Vagina (tissue), 2 donors: ENCODE data around the gene KRTAP2-2.
"Not testable (repeated sequence)": the region's sequence is repeated elsewhere in the genome, so short reads cannot be mapped to it uniquely, and the experiment has no call there.

ENCODE experiments used
- POLR2A ChIP-seq, 2 donors: fragments of 450-650 bp; IDR thresholded peaks; one replicate each; pipeline ENCODE4 v1.6.1; 2017; ENCODE audit warnings: antibody characterized with exemption in 2 of 2, mild to moderate bottlenecking in 2 of 2, moderate library complexity in 2 of 2
- POLR2AphosphoS5 ChIP-seq, 2 donors: sonication (generic); formaldehyde crosslinking; IDR thresholded peaks; one replicate each; pipeline ENCODE4 v1.9.0; 2017; ENCODE audit warnings: antibody characterized with exemption in 2 of 2, mild to moderate bottlenecking in 2 of 2, low read depth in 1 of 2; ENCODE audit not compliant: insufficient read depth in 1 of 2
- TF ChIP-seq, protein P1 (sequence below), 3 experiments: fragments of 450-650 bp in 2 of 3; fragments of 200-600 bp in 1 of 3; sonication (generic) in 1 of 3; IDR thresholded peaks; one replicate each; pipeline ENCODE4 v1.5.1; 2017 to 2019; ENCODE audit warnings: antibody characterized with exemption in 3 of 3, mild to moderate bottlenecking in 2 of 3, moderate library complexity in 2 of 3

DNA sequence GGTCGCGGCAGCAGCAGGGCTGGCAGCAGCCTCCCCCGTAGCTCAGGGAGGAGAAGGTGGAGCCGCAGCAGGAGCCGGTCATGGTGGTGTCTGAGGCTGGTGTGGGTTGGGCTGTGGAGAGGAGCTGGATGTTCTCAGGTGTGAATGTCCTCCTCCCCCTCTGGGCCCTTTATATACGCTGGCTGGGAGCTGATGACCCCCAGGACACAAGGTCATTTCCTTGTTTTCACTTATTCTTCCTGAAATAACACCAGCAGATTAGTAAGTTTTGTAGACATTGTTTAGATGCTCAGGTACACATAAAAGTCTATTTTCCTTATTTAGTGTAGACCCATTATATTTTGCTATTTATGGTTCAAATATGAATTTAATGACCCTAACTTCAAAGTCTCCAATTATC is at the start of gene KRTAP2-2:
- not testable (repeated sequence) for TF ChIP-seq POLR2A (IDR thresholded peaks at IDR 0.05); POLR2AphosphoS5 (IDR thresholded peaks at IDR 0.05; ENCODE audit: insufficient read depth in 1 of 2, low read depth in 1 of 2)
- TF ChIP-seq, protein P1, sequence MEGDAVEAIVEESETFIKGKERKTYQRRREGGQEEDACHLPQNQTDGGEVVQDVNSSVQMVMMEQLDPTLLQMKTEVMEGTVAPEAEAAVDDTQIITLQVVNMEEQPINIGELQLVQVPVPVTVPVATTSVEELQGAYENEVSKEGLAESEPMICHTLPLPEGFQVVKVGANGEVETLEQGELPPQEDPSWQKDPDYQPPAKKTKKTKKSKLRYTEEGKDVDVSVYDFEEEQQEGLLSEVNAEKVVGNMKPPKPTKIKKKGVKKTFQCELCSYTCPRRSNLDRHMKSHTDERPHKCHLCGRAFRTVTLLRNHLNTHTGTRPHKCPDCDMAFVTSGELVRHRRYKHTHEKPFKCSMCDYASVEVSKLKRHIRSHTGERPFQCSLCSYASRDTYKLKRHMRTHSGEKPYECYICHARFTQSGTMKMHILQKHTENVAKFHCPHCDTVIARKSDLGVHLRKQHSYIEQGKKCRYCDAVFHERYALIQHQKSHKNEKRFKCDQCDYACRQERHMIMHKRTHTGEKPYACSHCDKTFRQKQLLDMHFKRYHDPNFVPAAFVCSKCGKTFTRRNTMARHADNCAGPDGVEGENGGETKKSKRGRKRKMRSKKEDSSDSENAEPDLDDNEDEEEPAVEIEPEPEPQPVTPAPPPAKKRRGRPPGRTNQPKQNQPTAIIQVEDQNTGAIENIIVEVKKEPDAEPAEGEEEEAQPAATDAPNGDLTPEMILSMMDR (IDR thresholded peaks at IDR 0.05): not testable (repeated sequence)
